DMS114 treated with DMSO at 0.1 percent for 48 hours (cell line): ENCODE results near the gene PLIN4.

Experiments used
- DNase-seq: peaks from one replicate; lab custom pipeline; 2025; ENCODE audit not compliant: unreplicated experiment; lab: John Stamatoyannopoulos, UW

Gene PLIN4

DNA sequence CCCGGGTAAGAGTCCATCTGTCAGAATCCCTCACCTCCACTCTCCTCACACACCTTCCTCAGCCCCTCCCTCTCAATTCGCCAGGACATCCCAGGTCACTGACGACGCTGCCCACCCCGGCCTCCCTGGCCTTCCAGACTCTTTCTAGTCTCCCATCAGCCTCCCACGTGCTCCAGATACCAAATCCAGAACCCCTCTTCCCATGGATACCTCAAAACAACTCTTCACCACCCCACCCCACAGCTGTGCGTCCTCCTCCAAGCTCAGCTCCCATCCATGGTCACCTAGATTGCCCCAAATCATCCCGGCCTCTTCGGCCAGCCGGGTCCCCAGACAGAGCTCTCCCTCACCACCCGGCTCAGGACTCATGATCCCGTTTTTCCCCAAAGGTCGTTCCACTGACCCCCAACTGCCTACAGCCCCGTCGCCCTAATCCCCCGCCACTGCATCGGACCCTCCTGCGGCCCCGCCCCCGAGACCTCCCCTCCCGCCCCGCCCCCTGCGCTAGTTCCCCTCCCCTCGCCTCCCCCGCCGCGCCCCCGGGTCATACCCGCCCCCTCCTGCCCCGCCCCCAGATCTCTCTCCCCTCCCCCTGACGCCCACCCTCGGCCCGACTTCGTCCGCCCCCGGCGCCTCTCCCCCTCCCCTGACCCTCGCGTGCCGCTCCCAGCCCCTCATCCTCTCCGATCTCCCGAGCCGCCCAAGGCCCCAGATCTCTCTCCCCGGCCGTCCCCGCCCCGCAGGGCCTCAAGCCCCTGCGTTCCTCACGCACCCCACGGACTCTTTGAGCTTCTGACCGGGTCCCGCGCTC lies 61.2 kb downstream of the PLIN4 start:
- DNase-seq, result no peak

DNA sequence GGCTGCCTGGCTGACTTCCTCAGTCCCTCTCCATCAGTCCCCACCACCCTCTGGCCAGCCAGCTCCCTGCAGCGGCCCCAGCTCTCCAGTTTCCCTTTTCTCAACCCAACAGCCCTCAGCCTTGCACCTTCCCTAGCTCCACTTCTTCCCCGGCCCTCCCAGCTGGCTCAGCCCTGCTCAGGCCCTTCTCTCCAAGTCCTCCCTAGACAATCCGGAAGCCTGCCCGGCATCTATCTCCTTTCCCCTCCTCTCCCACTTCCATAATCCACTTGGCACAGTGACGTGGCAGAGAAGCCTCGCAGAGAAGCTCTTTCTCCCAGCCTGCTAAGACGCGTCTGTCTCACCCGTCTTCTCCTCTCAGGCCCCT lies 61.8 kb downstream of the PLIN4 start:
- no peak for DNase-seq

GRCh38 chr19:4455719-4456475 lies 62.4 kb downstream of the PLIN4 start:
- DNase-seq, result no peak

DNA sequence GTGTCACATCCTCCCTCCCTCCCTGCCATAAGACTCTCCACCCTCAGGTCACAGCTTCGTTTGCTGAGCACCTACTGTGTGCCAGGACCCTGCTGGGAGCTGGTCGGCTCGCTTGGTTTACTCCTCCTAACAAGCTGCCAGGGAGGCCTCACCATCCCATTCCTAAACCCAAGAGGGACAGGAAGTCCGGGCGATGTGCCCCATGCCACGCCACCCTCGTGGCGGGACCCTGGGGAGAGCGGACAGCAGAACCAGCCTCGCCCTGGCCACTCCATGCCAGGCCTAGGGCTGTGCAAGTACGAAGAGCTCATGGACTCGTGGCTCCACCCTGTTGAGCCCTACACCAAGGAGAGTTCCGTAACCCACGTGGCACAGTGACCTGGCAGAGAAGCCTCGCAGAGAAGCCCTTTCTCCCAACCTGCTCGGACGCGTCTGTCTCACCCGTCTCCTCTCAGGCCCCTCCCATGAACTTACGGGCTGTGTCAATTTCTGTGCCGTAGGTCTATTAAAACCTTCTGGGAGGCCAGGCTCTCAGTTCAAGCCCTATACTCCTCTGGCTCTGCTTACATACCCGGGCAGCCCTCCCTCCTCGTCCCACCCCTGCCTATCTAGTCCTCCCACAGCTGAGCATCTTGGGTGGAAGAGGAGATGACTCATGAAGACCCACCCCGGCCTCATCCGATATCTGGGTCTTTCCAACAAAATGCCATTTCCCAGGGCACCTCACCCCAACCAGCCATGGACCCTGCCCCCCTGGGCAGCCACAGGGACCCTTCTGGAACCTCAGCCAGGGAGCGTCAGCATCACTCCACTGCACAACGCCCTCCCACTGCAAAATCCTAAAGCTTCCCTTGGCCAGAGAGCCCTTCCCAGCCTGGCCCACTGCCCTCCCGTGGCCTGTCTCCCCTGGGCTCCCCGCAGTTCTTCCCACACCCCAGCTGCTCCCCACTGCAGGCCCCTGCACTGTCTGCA lies 63.3 kb downstream of the PLIN4 start:
- DNase-seq, result no peak

- no peak for DNase-seq
These were observed 64.8 kb downstream of the PLIN4 start for GRCh38 chr19:4453232-4454179.

GRCh38 chr19:4452230-4452990 lies 65.9 kb downstream of the PLIN4 start:
- DNase-seq, result no peak
